Upper lobe of left lung (tissue), 4 donors: Measurements from ENCODE around the gene USP54.

Experiments used
- EP300 ChIP-seq, 4 donors: sonication (generic); formaldehyde crosslinking; IDR thresholded peaks; one replicate each; pipeline ENCODE4 v1.5.1; 2017; ENCODE audit warnings: antibody characterized with exemption in 4 of 4, control low read depth in 2 of 4
- POLR2A ChIP-seq, 4 donors: fragments of 450-650 bp; IDR thresholded peaks; one replicate each; pipeline ENCODE4 v1.5.1; 2016 to 2017; ENCODE audit warnings: antibody characterized with exemption in 4 of 4, mild to moderate bottlenecking in 2 of 4
- POLR2AphosphoS5 ChIP-seq, 2 donors: sonication (generic); formaldehyde crosslinking; IDR thresholded peaks; one replicate each; pipeline ENCODE4 v1.5.1; 2017; ENCODE audit warnings: antibody characterized with exemption in 2 of 2
- TF ChIP-seq, protein P1 (sequence below), 6 experiments: fragments of 450-650 bp in 4 of 6; fragments of 200-600 bp in 2 of 6; sonication (generic) in 2 of 6; IDR thresholded peaks; one replicate each; pipeline ENCODE4 v1.5.1; 2016 to 2019; ENCODE audit warnings: antibody characterized with exemption in 6 of 6

DNA sequence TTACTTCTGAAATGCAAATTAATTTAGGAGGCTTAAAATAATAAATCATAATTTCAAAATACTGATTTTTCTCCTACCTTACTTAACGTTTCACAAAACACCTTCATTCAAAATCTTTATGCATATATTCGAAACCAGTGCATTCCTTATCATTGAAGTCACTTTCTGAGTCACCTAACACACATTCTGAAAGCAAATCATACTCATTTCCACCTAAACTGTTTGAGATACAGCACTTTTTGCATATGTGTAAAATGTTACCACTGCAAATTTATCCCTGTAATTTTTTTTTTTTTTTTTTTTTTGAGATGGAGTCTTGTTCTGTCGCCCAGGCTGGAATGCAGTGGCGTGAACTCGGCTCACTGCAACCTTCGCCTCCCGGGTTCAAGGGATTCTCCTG, 111.0 kb downstream of the USP54 start:
- TF ChIP-seq, protein P1, sequence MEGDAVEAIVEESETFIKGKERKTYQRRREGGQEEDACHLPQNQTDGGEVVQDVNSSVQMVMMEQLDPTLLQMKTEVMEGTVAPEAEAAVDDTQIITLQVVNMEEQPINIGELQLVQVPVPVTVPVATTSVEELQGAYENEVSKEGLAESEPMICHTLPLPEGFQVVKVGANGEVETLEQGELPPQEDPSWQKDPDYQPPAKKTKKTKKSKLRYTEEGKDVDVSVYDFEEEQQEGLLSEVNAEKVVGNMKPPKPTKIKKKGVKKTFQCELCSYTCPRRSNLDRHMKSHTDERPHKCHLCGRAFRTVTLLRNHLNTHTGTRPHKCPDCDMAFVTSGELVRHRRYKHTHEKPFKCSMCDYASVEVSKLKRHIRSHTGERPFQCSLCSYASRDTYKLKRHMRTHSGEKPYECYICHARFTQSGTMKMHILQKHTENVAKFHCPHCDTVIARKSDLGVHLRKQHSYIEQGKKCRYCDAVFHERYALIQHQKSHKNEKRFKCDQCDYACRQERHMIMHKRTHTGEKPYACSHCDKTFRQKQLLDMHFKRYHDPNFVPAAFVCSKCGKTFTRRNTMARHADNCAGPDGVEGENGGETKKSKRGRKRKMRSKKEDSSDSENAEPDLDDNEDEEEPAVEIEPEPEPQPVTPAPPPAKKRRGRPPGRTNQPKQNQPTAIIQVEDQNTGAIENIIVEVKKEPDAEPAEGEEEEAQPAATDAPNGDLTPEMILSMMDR (IDR thresholded peaks at IDR 0.05): no peak
- TF ChIP-seq POLR2A (IDR thresholded peaks at IDR 0.05) (no peak), EP300 (IDR thresholded peaks at IDR 0.05) (no peak), POLR2AphosphoS5 (IDR thresholded peaks at IDR 0.05) (no peak)
